K562 (cell line): ENCODE results near the gene GCNT1. TPM values are rescaled to one million over a fixed set of nuclear protein-coding genes. Genes with fewer than 3 reads are reported as not detected.

ENCODE experiments used
- BRD9 ChIP-seq: fragments of 450-650 bp; IDR thresholded peaks from 2 replicates; pipeline ENCODE4 v1.6.1; 2018; ENCODE audit warnings: low read depth; ENCODE audit not compliant: partially characterized antibody
- CTCF ChIP-seq, 3 experiments: IDR thresholded peaks in 2 of 3; conservative IDR thresholded peaks in 1 of 3; 2 replicates each; pipeline ENCODE4 v1.5.1; 2011 to 2012; ENCODE audit warnings: low read length in 3 of 3, mild to moderate bottlenecking in 3 of 3, control low read depth in 2 of 3, improper control_type of control experiment in 1 of 3, inconsistent platforms in 1 of 3, low read depth in 1 of 3, mixed read lengths in 1 of 3, moderate library complexity in 1 of 3; ENCODE audit not compliant: insufficient read depth in 2 of 3
- MYC ChIP-seq, 2 experiments: fragments of 250-450 bp in 1 of 2; sonication (Bioruptor Pico) in 1 of 2; IDR thresholded peaks; 2 replicates each; pipeline versions ENCODE4 v1.5.1 to v1.6.1; 2012 to 2021; ENCODE audit warnings: low read depth in 2 of 2, borderline replicate concordance in 1 of 2, improper control_type of control experiment in 1 of 2, low read length in 1 of 2, mild to moderate bottlenecking in 1 of 2, moderate library complexity in 1 of 2
- OTX1 ChIP-seq: fragments of 450-650 bp; formaldehyde crosslinking; IDR thresholded peaks from 2 replicates; pipeline ENCODE4 v1.4.0; 2022; ENCODE audit warnings: mild to moderate bottlenecking
- RAD21 ChIP-seq, 2 experiments: fragments of 250-450 bp in 1 of 2; fragments of 450-650 bp in 1 of 2; sonication (Bioruptor Pico) in 1 of 2; formaldehyde crosslinking in 1 of 2; IDR thresholded peaks in 1 of 2; conservative IDR thresholded peaks in 1 of 2; 2 replicates each; pipeline versions ENCODE4 v1.4.0 to v1.8.0; 2020 to 2022; ENCODE audit warnings: mild to moderate bottlenecking in 2 of 2, moderate library complexity in 1 of 2
- RNF219 ChIP-seq: fragments of 250-450 bp; sonication (Bioruptor Pico); IDR thresholded peaks from 2 replicates; pipeline ENCODE4 v1.5.0; 2022; ENCODE audit warnings: mild to moderate bottlenecking
- SRSF3 ChIP-seq: fragments of 200-400 bp; formaldehyde crosslinking; IDR thresholded peaks from 2 replicates; pipeline ENCODE4 v1.6.1; 2016; ENCODE audit warnings: mild to moderate bottlenecking, low read length, moderate library complexity; ENCODE audit not compliant: insufficient read depth
- XRCC4 ChIP-seq: IDR thresholded peaks from one replicate; pipeline ENCODE4 v1.6.1; 2011; ENCODE audit not compliant: insufficient read depth, insufficient read length; ENCODE audit errors: extremely low read depth
- ZNF384 ChIP-seq: IDR thresholded peaks from 2 replicates; pipeline ENCODE4 v1.6.1; 2012; ENCODE audit warnings: low read depth, low read length, improper control_type of control experiment
- ZNF766 ChIP-seq: fragments of 200-800 bp; sonication (Bioruptor generic); conservative IDR thresholded peaks from 2 replicates; pipeline ENCODE4 v1.6.1; 2016; ENCODE audit warnings: missing genetic modification characterization, missing compliant biosample characterization
- polyA plus RNA-seq, 8 experiments: library from polyadenylated mRNA; depleted of rRNA in 4 of 8; stranded (reverse) in 5 of 8; unstranded in 3 of 8; fragments of >200 nt; fragmentation: Nextera tagmentation in 2 of 8; fragmentation: Illumina TruSeq in 1 of 8; extraction: Ambion mirVana in 2 of 8; extraction: Trizol in 1 of 8; gene quantifications; 2 replicates each; pipeline versions ENCODE4 v1.2.1 to v1.2.3, GENCODE V29; 2011 to 2014; ENCODE audit warnings: inconsistent platforms in 1 of 8, missing spikeins in 1 of 8
- total RNA-seq, 7 experiments: library from RNA; depleted of rRNA in 6 of 7; stranded (reverse); fragments of >200 nt in 6 of 7; fragmentation: Illumina TruSeq in 2 of 7; extraction: Trizol in 2 of 7; gene quantifications; 2 replicates each; pipeline versions ENCODE4 v1.2.1 to v1.2.3, GENCODE V29; 2011 to 2021; ENCODE audit warnings: low replicate concordance in 1 of 7
- TF ChIP-seq, protein P1 (sequence below), 2 experiments: fragments of 450-650 bp; formaldehyde crosslinking in 1 of 2; IDR thresholded peaks; 2 replicates each; pipeline versions ENCODE4 v1.4.0 to v1.6.1; 2014 to 2020; ENCODE audit warnings: mild to moderate bottlenecking in 2 of 2, borderline replicate concordance in 1 of 2, low read depth in 1 of 2
- TF ChIP-seq, protein P2 (sequence below): fragments of 450-650 bp; IDR thresholded peaks from one replicate; pipeline ENCODE4 v1.6.1; 2018; ENCODE audit warnings: mild to moderate bottlenecking, moderate library complexity; ENCODE audit not compliant: partially characterized antibody

Gene GCNT1
- total and polyA plus RNA-seq, 9 of the 15 experiments (the other 6 are each of a cell fraction or from before 2014, with no cell fraction given) = 0.01 to 0.71 (median 0.10) TPM

DNA sequence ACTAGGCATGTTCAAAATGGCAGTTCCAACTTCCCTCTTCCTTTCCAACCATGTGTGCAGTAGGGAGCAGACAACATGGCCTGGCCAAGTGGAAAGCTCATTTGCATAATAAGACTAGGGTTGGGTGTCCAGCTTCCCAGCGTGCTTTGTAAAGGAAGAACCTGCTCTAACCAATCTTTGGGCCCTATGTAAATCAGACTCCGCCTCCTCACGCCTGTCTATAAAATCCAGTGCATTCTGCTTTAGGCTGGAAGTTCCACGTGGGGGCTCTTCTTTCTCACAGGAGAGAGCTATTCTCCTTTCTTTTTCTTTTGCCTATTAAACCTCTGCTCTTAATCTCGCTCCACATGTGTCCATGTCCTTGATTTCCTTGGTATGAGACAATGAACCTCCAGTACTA is 83.4 kb downstream of the GCNT1 start (continued):
- TF ChIP-seq MYC (IDR thresholded peaks at IDR 0.05; ENCODE audit: low read depth, low read length) (peak; percentile 54; the same call in 1 of the 2 replicates), MYC (CRISPR knock-in tag; IDR thresholded peaks at IDR 0.05; ENCODE audit: borderline replicate concordance, low read depth) (no peak), ZNF766 (CRISPR knock-in tag) (0 out of 2 replicates have a peak, but pooled peaks have one; percentile 32), BRD9 (no peak), RNF219 (CRISPR knock-in tag) (no peak), OTX1 (CRISPR knock-in tag) (no peak), ZNF384 (no peak), SRSF3 (no peak), RAD21 (CRISPR knock-in tag; conservative IDR thresholded peaks at IDR 0.05 in 1 of 2, IDR thresholded peaks at IDR 0.05 in 1 of 2) (peak; percentile 19 to 48; a peak in 2 of 4 replicates), CTCF (IDR thresholded peaks at IDR 0.05 in 2 of 3, conservative IDR thresholded peaks at IDR 0.05 in 1 of 3; ENCODE audit: insufficient read depth in 2 of 3, low read depth in 1 of 3, low read length in 3 of 3) (peak in 1 of 3 experiments; percentile 31; a peak in 2 of 6 replicates), XRCC4 (no peak)
- TF ChIP-seq, protein P1, sequence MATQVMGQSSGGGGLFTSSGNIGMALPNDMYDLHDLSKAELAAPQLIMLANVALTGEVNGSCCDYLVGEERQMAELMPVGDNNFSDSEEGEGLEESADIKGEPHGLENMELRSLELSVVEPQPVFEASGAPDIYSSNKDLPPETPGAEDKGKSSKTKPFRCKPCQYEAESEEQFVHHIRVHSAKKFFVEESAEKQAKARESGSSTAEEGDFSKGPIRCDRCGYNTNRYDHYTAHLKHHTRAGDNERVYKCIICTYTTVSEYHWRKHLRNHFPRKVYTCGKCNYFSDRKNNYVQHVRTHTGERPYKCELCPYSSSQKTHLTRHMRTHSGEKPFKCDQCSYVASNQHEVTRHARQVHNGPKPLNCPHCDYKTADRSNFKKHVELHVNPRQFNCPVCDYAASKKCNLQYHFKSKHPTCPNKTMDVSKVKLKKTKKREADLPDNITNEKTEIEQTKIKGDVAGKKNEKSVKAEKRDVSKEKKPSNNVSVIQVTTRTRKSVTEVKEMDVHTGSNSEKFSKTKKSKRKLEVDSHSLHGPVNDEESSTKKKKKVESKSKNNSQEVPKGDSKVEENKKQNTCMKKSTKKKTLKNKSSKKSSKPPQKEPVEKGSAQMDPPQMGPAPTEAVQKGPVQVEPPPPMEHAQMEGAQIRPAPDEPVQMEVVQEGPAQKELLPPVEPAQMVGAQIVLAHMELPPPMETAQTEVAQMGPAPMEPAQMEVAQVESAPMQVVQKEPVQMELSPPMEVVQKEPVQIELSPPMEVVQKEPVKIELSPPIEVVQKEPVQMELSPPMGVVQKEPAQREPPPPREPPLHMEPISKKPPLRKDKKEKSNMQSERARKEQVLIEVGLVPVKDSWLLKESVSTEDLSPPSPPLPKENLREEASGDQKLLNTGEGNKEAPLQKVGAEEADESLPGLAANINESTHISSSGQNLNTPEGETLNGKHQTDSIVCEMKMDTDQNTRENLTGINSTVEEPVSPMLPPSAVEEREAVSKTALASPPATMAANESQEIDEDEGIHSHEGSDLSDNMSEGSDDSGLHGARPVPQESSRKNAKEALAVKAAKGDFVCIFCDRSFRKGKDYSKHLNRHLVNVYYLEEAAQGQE (IDR thresholded peaks at IDR 0.05; ENCODE audit: borderline replicate concordance) = peak; percentile 88
- TF ChIP-seq, protein P1 (CRISPR knock-in tag; IDR thresholded peaks at IDR 0.05; ENCODE audit: low read depth) = no peak
- TF ChIP-seq, protein P2, sequence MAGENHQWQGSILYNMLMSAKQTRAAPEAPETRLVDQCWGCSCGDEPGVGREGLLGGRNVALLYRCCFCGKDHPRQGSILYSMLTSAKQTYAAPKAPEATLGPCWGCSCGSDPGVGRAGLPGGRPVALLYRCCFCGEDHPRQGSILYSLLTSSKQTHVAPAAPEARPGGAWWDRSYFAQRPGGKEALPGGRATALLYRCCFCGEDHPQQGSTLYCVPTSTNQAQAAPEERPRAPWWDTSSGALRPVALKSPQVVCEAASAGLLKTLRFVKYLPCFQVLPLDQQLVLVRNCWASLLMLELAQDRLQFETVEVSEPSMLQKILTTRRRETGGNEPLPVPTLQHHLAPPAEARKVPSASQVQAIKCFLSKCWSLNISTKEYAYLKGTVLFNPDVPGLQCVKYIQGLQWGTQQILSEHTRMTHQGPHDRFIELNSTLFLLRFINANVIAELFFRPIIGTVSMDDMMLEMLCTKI = no peak
